ENCODE results near the gene ANXA11.
A peak's percentile ranks its signal among the peaks of the same experiment; 100 is the strongest.

ANXA11 gene

GRCh38 chr10:80187465-80188409 lies 17.6 kb downstream of the ANXA11 start:
- DNase-seq: no peak

DNA sequence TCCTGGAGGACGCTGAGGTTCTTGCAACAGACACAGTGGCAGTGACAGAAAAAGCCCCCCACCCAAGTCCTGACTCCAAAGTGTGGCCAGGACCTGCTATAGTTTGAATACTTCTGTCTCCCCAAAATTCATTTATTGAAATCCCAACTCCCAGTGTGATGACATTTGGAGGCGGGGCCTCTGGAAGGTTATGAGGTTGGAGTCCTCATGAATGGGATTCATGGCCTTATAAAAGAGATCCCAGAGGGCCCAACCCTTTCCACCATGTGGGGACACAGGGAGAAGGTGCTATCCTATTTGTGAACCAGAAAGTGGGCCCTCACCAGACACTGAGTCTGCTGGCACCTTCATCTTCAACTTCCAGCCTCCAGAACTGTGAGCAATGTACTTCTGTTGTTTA lies 18.3 kb downstream of the ANXA11 start:
- DNase-seq: no peak

GRCh38 chr10:80186364-80187012 lies 18.8 kb downstream of the ANXA11 start:
- no peak for DNase-seq

GRCh38 chr10:80185578-80186299 lies 19.6 kb downstream of the ANXA11 start:
- no peak for DNase-seq

GRCh38 chr10:80184291-80184690 lies 21.0 kb downstream of the ANXA11 start:
- DNase-seq: no peak

- DNase-seq: no peak
Observed at GRCh38 chr10:80183436-80183835, 21.9 kb downstream of the ANXA11 start.

DNA sequence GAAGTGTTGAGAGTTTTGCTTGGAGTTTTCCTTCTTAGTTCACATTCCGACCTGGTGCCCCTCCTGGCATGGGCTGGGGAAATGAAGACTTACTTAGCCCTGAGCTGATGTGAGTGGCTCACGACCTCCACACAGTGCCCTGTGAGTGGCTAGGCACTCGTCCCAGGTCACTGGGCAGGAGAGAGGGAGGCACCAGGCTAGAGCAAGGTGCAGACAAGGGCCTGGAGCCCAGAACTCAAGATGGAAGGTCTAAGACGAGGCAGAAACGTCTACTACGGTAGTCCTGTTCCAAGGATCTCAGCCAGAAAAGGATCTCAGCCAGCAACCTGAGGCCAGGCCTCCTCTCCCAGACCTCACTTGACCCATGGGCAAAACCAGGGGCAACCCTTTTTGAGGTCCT lies 22.4 kb downstream of the ANXA11 start:
- no peak for DNase-seq

- peak; percentile 59 for DNase-seq
Observed at GRCh38 chr10:80177781-80178636, 27.3 kb downstream of the ANXA11 start.

DNA sequence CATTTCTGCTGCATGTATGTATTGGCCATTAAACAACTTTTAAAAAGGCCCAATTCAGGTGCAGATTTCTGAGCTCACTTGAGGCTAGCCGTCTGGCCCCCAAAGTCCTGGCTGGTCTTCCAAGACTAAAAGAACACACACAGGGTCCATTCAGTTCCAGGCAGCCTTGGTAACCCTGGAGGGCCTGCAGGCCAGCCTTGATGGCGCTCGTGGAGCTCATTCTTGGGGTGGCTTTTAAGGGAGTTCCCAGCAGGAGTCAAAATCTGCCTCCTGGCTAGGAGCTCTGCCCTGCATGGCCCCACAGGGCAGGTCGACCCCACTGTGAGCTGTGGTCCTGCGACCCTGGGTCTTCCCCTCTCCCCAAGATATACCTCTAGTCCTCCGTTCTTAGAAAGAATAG lies 28.8 kb downstream of the ANXA11 start:
- DNase-seq: no peak

- no peak for DNase-seq
Observed at GRCh38 chr10:80174641-80175395, 30.5 kb downstream of the ANXA11 start.

- DNase-seq: no peak
Observed at GRCh38 chr10:80173466-80173865, 31.9 kb downstream of the ANXA11 start.

DNA sequence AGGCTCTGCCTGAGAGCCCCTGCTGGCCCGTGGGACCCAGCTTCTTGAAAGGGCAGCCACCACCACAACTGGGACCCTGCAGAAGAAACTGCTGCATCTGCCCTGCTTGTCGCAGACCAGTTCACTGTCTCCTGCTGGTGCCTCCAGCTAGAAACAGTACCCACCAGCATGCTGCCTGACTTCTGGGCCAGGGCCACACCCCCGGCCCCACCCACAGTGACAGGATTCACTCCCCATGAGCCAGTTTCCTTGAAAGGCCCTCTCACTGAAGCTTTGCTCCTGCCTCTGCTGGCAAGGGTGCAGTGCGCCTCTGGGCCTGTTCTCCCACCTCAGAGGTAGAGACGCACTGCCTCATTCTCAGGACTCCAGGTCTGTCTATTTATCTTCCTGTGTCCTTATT lies 32.4 kb downstream of the ANXA11 start:
- no peak for DNase-seq

DNA sequence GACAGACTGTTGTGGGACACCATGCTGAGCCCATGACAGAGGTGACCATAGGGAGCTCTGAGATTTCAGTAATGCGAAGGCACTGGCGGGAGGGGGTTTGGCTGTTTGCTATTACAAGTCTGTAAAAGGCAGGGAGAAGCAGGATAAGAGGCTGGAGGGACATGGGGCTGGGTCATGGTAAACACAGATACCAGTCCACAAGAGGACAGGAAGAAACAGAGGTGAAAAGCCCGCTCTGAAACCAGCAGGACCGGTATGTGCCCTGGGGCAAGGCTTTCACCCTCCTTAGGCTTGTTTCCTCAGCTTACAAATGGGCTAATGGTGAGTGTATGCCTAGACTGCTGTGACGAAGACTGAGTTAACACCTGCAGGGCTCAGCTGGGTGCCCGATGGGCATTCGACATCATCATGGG lies 34.1 kb downstream of the ANXA11 start:
- DNase-seq: no peak

GRCh38 chr10:80170641-80171040 lies 34.7 kb downstream of the ANXA11 start:
- DNase-seq: no peak

DNA sequence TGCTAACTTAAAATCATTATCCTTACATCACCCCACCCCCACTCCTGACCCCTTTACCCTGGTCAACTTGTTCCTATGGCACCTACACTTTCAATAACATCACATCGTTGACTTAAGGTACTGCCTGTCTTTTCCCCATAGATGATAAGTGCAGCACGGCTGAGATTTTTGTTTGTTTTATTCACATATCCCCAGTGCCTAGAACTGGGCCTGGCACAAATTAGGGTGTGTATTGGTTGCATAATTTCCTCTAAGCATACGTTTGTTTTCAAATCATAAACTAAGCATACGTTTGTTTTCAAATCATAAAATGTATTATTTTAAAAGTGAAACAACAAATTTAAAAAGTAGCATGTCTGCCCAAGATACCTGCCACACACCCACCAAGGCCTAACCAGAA lies 35.3 kb downstream of the ANXA11 start:
- no peak for DNase-seq

GRCh38 chr10:80168679-80169380 lies 36.5 kb downstream of the ANXA11 start:
- DNase-seq: peak; percentile 51

DNA sequence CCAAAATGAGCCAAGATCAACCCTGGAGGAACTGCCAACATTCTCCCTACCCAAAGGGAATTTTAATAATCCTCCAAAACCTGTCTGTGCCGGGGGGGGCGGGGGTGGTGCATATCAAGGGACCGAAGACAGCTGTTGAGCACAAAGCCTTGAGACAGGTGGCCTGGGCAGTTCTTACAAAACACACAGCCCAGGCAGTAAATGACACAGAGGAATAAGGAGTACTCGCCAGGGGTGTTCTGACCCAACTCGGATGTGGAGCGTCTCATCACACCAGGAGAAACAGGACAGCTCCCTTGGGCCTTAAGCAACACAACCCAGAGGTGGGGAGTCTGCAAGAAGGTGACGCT lies 37.2 kb downstream of the ANXA11 start:
- DNase-seq: no peak

- no peak for DNase-seq
Observed at GRCh38 chr10:80167471-80168161, 37.7 kb downstream of the ANXA11 start.

DNA sequence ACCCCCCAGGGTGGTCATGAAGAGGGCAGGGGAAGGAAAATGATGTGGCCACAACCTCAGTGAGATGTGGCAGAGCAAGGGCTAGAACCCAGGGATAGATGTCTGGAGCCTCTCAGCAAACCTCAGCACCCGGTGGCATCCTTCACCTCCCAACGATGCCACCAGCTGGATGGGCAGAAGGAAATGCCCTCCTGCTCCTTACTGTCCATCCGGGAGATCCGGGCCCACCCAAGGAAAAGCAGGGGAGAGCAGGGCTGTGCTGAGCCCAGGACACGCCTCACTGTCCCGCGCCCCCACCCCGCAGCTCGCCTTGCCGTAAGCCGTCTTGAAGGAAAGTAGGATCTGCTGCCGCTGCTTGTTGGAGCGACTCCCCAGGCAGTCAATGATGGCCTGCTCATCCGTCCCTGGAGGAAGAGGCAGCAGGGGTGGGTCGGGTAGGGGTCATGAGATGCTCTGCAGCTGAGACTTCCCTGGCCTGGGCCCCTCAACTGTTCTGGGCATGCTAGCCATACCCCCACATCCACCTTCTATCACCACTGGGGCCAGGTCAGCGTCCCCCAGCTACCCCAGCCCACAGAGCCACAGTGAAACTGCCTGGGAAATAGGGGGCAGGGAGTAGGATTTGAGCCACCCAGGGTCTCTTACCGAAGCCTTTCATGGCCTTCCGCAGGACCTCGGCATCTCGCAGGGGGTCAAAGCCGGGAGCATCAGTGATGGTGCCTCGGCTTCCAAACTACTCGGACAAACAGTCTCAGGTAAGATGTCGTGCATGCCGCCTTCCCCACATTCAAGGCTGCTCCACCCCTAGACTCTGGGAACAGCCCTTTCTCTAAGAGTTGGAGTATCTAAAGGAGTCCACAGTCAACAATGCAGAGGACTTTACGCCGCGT lies 38.5 kb downstream of the ANXA11 start:
- no peak for DNase-seq

DNA sequence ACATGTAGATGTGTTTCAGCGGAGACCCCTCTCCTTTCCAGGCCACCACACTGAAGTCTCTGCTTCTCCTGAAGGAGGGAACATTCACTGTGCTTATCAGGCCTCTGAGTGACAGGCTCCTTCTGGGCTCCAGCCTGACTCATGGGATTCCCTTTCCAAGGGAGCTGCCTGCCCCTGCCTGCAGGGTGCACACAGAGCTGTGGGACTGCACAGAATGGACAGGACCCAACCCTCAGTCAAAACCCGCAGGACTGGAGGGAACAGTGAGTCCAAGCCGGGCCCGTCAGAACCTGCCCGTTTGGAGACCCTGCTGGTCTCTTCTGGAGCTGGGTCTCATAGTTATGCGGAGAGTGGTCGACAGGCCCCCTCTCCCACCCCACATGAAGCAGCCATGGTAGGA lies 40.2 kb downstream of the ANXA11 start:
- peak; percentile 72 for DNase-seq
